Colonic mucosa (tissue), 4 donors: Measurements from ENCODE around the gene ARHGEF3. TPM values are rescaled to one million over a fixed set of nuclear protein-coding genes. Genes with fewer than 3 reads are reported as not detected.
"Not testable (repeated sequence)": the region's sequence is repeated elsewhere in the genome, so short reads cannot be mapped to it uniquely, and the experiment has no call there.

Experiments
- DNase-seq: peaks from one replicate; pipeline ENCODE4 v3.0.0-alpha.2; 2020
- H3K27ac ChIP-seq: fragments of 200-600 bp; one replicate; pipeline ENCODE4 v1.8.0; 2021
- H3K27me3 ChIP-seq: fragments of 200-600 bp; one replicate; pipeline ENCODE4 v1.8.0; 2021
- H3K36me3 ChIP-seq: fragments of 200-600 bp; one replicate; pipeline ENCODE4 v1.8.0; 2021
- H3K4me1 ChIP-seq: fragments of 200-600 bp; one replicate; pipeline ENCODE4 v1.8.0; 2021; ENCODE audit warnings: mild to moderate bottlenecking
- H3K4me3 ChIP-seq: fragments of 200-600 bp; one replicate; pipeline ENCODE4 v1.8.0; 2021
- H3K9ac ChIP-seq, 2 donors: one replicate each; pipeline ENCODE4 v1.7.0; 2013; ENCODE audit warnings: control low read depth in 2 of 2, low read depth in 2 of 2, low read length in 2 of 2
- H3K9me3 ChIP-seq: fragments of 200-600 bp; one replicate; pipeline ENCODE4 v1.8.0; 2021
- intact Hi-C: fragments of 100-400 bp; cut with DNase I; formaldehyde crosslinking; loops from one replicate; pipeline ENCODE4 v1.14.1; 2022
- total RNA-seq, 2 donors: library from RNA; stranded (reverse); fragmentation: NEBNext Ultra II Directional in 1 of 2; extraction: Animal tissue kit (Norgen Biotek cat#: 25700) in 1 of 2; gene quantifications; one replicate each; pipeline ENCODE4 v1.2.1, GENCODE V29; 2021
- TF ChIP-seq, protein P1 (sequence below): fragments of 200-600 bp; IDR thresholded peaks from one replicate; pipeline ENCODE4 v1.8.0; 2022; ENCODE audit warnings: antibody characterized with exemption, mild to moderate bottlenecking
- donor health status: healthy.
- donor health status: DM: no; HTN: no; CAD: no.
- donor health status: DM: no; HTN: no; CAD: no.

Gene ARHGEF3
- total RNA-seq, 2 donors from 2014 or later: 10.2 to 14.7 TPM

GRCh38 chr3:56694867-56695683, 106.7 kb downstream of the ARHGEF3 start:
- Histone ChIP-seq H3K27ac (no peak overlapping the region), H3K9me3 (no peaks in the 10 kb centered on the region), H3K36me3 (no peaks in the 10 kb centered on the region), H3K9ac (no peak overlapping the region), H3K4me3 (no peak overlapping the region), H3K4me1 (no peaks in the 10 kb centered on the region), H3K27me3 (no peaks in the 10 kb centered on the region)
- intact Hi-C loops: no loop called here
- DNase-seq: no peak
- TF ChIP-seq, protein P1, sequence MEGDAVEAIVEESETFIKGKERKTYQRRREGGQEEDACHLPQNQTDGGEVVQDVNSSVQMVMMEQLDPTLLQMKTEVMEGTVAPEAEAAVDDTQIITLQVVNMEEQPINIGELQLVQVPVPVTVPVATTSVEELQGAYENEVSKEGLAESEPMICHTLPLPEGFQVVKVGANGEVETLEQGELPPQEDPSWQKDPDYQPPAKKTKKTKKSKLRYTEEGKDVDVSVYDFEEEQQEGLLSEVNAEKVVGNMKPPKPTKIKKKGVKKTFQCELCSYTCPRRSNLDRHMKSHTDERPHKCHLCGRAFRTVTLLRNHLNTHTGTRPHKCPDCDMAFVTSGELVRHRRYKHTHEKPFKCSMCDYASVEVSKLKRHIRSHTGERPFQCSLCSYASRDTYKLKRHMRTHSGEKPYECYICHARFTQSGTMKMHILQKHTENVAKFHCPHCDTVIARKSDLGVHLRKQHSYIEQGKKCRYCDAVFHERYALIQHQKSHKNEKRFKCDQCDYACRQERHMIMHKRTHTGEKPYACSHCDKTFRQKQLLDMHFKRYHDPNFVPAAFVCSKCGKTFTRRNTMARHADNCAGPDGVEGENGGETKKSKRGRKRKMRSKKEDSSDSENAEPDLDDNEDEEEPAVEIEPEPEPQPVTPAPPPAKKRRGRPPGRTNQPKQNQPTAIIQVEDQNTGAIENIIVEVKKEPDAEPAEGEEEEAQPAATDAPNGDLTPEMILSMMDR: no peak

GRCh38 chr3:56693750-56694149, 108.0 kb downstream of the ARHGEF3 start:
- Histone ChIP-seq H3K4me3 (no peak overlapping the region), H3K9me3 (no peaks in the 10 kb centered on the region), H3K9ac (no peak overlapping the region), H3K4me1 (no peaks in the 10 kb centered on the region), H3K36me3 (no peaks in the 10 kb centered on the region), H3K27ac (no peak overlapping the region), H3K27me3 (no peaks in the 10 kb centered on the region)
- no peak for DNase-seq
- TF ChIP-seq, protein P1: no peak
- intact Hi-C loops: no loop called here

- intact Hi-C loops, H3K27me3 ChIP-seq, DNase-seq, H3K9me3 ChIP-seq, H3K4me3 ChIP-seq, H3K9ac ChIP-seq, H3K36me3 ChIP-seq, H3K4me1 ChIP-seq, H3K27ac ChIP-seq: not testable (repeated sequence)
Measured at GRCh38 chr3:56692520-56693433, 109.0 kb downstream of the ARHGEF3 start.

- H3K36me3 ChIP-seq, H3K9me3 ChIP-seq, intact Hi-C loops, H3K27me3 ChIP-seq, H3K4me1 ChIP-seq, H3K4me3 ChIP-seq, H3K9ac ChIP-seq, H3K27ac ChIP-seq, DNase-seq: not testable (repeated sequence)
Measured at GRCh38 chr3:56692001-56692365, 109.8 kb downstream of the ARHGEF3 start.

- TF ChIP-seq, protein P1: no peak
- intact Hi-C loops: no loop called here
- Histone ChIP-seq H3K9ac (no peak overlapping the region), H3K36me3 (no peaks in the 10 kb centered on the region), H3K4me3 (no peak overlapping the region), H3K4me1 (no peaks in the 10 kb centered on the region), H3K9me3 (no peaks in the 10 kb centered on the region), H3K27me3 (no peaks in the 10 kb centered on the region), H3K27ac (no peak overlapping the region)
- no peak for DNase-seq
Measured at GRCh38 chr3:56691165-56692000, 110.4 kb downstream of the ARHGEF3 start.

- TF ChIP-seq, protein P1: no peak
- Histone ChIP-seq H3K27me3 (no peaks in the 10 kb centered on the region), H3K4me3 (no peak overlapping the region), H3K9ac (no peak overlapping the region), H3K9me3 (no peaks in the 10 kb centered on the region), H3K27ac (no peak overlapping the region), H3K4me1 (no peaks in the 10 kb centered on the region), H3K36me3 (no peaks in the 10 kb centered on the region)
- intact Hi-C loops: no loop called here
- no peak for DNase-seq
Measured at GRCh38 chr3:56689303-56689702, 112.4 kb downstream of the ARHGEF3 start.
